Keratinocyte (primary cell): ENCODE results near the gene ALG12. TPM values are rescaled to one million over a fixed set of nuclear protein-coding genes. Genes with fewer than 3 reads are reported as not detected.

ENCODE experiments used
- DNase-seq: peaks from one replicate; pipeline ENCODE4 v3.0.0-alpha.2; 2011; ENCODE audit warnings: low read depth, missing footprints, low spot score
- FAIRE-seq: peaks from 2 replicates; lab custom pipeline; 2011; peaks lifted over from hg19 to GRCh38; lab: Jason Lieb, UNC
- H2AFZ ChIP-seq: 2 replicates; pipeline ENCODE4 v1.6.0; 2012; ENCODE audit warnings: low read length, control low read depth, inconsistent platforms; ENCODE audit not compliant: control insufficient read depth
- H3K27ac ChIP-seq: 2 replicates; pipeline ENCODE4 v1.5.1; 2011; ENCODE audit warnings: low read length; ENCODE audit not compliant: control insufficient read depth, insufficient read depth
- H3K27me3 ChIP-seq: 3 replicates; pipeline ENCODE4 v1.6.0; 2011; ENCODE audit warnings: low read length; ENCODE audit not compliant: control insufficient read depth, insufficient read depth; ENCODE audit errors: extremely low read depth
- H3K36me3 ChIP-seq, 2 experiments: 2 replicates in 1 of 2; 3 replicates in 1 of 2; pipeline ENCODE4 v1.5.1; 2011; ENCODE audit warnings: low read length in 2 of 2, mild to moderate bottlenecking in 1 of 2; ENCODE audit not compliant: control insufficient read depth in 2 of 2, insufficient read depth in 2 of 2; ENCODE audit errors: extremely low read depth in 1 of 2
- H3K4me1 ChIP-seq: 3 replicates; pipeline ENCODE4 v1.5.1; 2011; ENCODE audit warnings: low read length; ENCODE audit not compliant: control insufficient read depth, insufficient read depth; ENCODE audit errors: extremely low read depth
- H3K4me2 ChIP-seq: 3 replicates; pipeline ENCODE4 v1.6.0; 2011; ENCODE audit warnings: low read depth, low read length; ENCODE audit not compliant: control insufficient read depth, insufficient read depth; ENCODE audit errors: extremely low read depth
- H3K4me3 ChIP-seq, 3 experiments: fragments of 200-600 bp in 1 of 3; sonication (generic) in 1 of 3; 2 replicates in 2 of 3; 3 replicates in 1 of 3; pipeline ENCODE4 v1.5.1; 2011 to 2016; ENCODE audit warnings: low read length in 3 of 3, mild to moderate bottlenecking in 3 of 3, control low read depth in 2 of 3, inconsistent platforms in 1 of 3, low read depth in 1 of 3, mixed read lengths in 1 of 3, mixed run types in 1 of 3, moderate library complexity in 1 of 3; ENCODE audit not compliant: control insufficient read depth in 2 of 3, insufficient read depth in 2 of 3; ENCODE audit errors: extremely low read depth in 1 of 3
- H3K79me2 ChIP-seq: 2 replicates; pipeline ENCODE4 v1.6.0; 2012; ENCODE audit warnings: low read length; ENCODE audit not compliant: control insufficient read depth, insufficient read depth
- H3K9ac ChIP-seq: 3 replicates; pipeline ENCODE4 v1.6.0; 2011; ENCODE audit warnings: low read length; ENCODE audit not compliant: control insufficient read depth, insufficient read depth; ENCODE audit errors: extremely low read depth
- H3K9me1 ChIP-seq: 3 replicates; pipeline ENCODE4 v1.6.0; 2011; ENCODE audit warnings: low read length; ENCODE audit not compliant: control insufficient read depth, insufficient read depth; ENCODE audit errors: extremely low read depth
- H3K9me3 ChIP-seq: 2 replicates; pipeline ENCODE4 v1.5.1; 2012; ENCODE audit warnings: low read depth, low read length; ENCODE audit not compliant: control insufficient read depth
- H4K20me1 ChIP-seq: 3 replicates; pipeline ENCODE4 v1.6.0; 2011; ENCODE audit warnings: low read length; ENCODE audit not compliant: control insufficient read depth, insufficient read depth; ENCODE audit errors: extremely low read depth
- EZH2 ChIP-seq: IDR thresholded peaks from one replicate; pipeline ENCODE4 v1.6.1; 2012; ENCODE audit warnings: inconsistent platforms, mild to moderate bottlenecking, low read length, moderate library complexity
- dilution Hi-C: fragments of 300-500 bp; cut with MboI; formaldehyde crosslinking; loops from one replicate; pipeline ENCODE4 v1.7.0; 2020; ENCODE audit warnings: low sequenced_read_pairs; ENCODE audit not compliant: extremely low pct_ligation_motif_present
- polyA plus RNA-seq, 5 experiments: library from polyadenylated mRNA; depleted of rRNA in 3 of 5; stranded (reverse) in 3 of 5; stranded (forward) in 1 of 5; unstranded in 1 of 5; fragments of >200 nt; gene quantifications; 1 replicate in 1 of 5; 2 replicates in 3 of 5; 3 replicates in 1 of 5; pipeline versions ENCODE4 v1.2.1 to v1.2.3, GENCODE V29; 2011 to 2012; ENCODE audit warnings: missing spikeins in 2 of 5, low read depth in 1 of 5, low replicate concordance in 1 of 5
- TF ChIP-seq, protein P1 (sequence below), 3 experiments: IDR thresholded peaks in 1 of 3; conservative IDR thresholded peaks in 1 of 3; optimal IDR thresholded peaks in 1 of 3; 2 replicates in 2 of 3; 3 replicates in 1 of 3; pipeline versions ENCODE3 to v1.5.1; 2011; ENCODE audit warnings: low read length in 3 of 3, mild to moderate bottlenecking in 3 of 3, moderate library complexity in 2 of 3, control low read depth in 1 of 3, inconsistent platforms in 1 of 3; ENCODE audit not compliant: insufficient read depth in 2 of 3; ENCODE audit errors: extremely low read depth in 1 of 3

The ALG12 gene
- polyA plus RNA-seq, 1 donor (not counting 4 experiments of a cell fraction or from before 2014, with no cell fraction given): 6.3 TPM

- Histone ChIP-seq H3K27me3 (no peaks in the 10 kb centered on the region), H3K36me3 (peaks cover 5 to 13% of the 10 kb centered on the region in 2 experiments), H2AFZ (no peak overlapping the region), H3K79me2 (peaks cover 6% of the 10 kb centered on the region), H3K9me3 (no peaks in the 10 kb centered on the region), H3K4me3 (no peak overlapping the region), H3K4me1 (peaks cover 2% of the 10 kb centered on the region), H3K9ac (no peak overlapping the region), H3K4me2 (no peak overlapping the region), H4K20me1 (no peaks in the 10 kb centered on the region), H3K9me1 (no peaks in the 10 kb centered on the region), H3K27ac (no peak overlapping the region)
- TF ChIP-seq, protein P1, sequence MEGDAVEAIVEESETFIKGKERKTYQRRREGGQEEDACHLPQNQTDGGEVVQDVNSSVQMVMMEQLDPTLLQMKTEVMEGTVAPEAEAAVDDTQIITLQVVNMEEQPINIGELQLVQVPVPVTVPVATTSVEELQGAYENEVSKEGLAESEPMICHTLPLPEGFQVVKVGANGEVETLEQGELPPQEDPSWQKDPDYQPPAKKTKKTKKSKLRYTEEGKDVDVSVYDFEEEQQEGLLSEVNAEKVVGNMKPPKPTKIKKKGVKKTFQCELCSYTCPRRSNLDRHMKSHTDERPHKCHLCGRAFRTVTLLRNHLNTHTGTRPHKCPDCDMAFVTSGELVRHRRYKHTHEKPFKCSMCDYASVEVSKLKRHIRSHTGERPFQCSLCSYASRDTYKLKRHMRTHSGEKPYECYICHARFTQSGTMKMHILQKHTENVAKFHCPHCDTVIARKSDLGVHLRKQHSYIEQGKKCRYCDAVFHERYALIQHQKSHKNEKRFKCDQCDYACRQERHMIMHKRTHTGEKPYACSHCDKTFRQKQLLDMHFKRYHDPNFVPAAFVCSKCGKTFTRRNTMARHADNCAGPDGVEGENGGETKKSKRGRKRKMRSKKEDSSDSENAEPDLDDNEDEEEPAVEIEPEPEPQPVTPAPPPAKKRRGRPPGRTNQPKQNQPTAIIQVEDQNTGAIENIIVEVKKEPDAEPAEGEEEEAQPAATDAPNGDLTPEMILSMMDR (optimal IDR thresholded peaks at IDR 0.05 in 1 of 3, IDR thresholded peaks at IDR 0.05 in 1 of 3, conservative IDR thresholded peaks at IDR 0.05 in 1 of 3; ENCODE audit: extremely low read depth in 1 of 3, insufficient read depth in 2 of 3, low read length in 3 of 3): no peak
- TF ChIP-seq EZH2: no peak
- FAIRE-seq (no peak), DNase-seq (no peak)
- dilution Hi-C loops: no loop called here
Observed at GRCh38 chr22:49911881-49912625, 6.2 kb downstream of the ALG12 start.

GRCh38 chr22:49910229-49911155, 7.7 kb downstream of the ALG12 start:
- H3K9ac ChIP-seq: no peak overlapping the region
- no peaks in the 10 kb centered on the region for H3K9me3 ChIP-seq
- dilution Hi-C loops: no loop called here
- H2AFZ ChIP-seq: no peak overlapping the region
- H3K9me1 ChIP-seq: no peaks in the 10 kb centered on the region
- H3K27me3 ChIP-seq: no peaks in the 10 kb centered on the region
- DNase-seq: no peak
- no peak overlapping the region for H3K4me3 ChIP-seq
- no peak overlapping the region for H3K4me2 ChIP-seq
- H3K27ac ChIP-seq: no peak overlapping the region
- peaks cover 3% of the 10 kb centered on the region for H3K79me2 ChIP-seq
- H3K36me3 ChIP-seq: peaks cover 5 to 13% of the 10 kb centered on the region in 2 experiments
- FAIRE-seq: no peak
- no peaks in the 10 kb centered on the region for H3K4me1 ChIP-seq
- no peaks in the 10 kb centered on the region for H4K20me1 ChIP-seq
- TF ChIP-seq, protein P1 (optimal IDR thresholded peaks at IDR 0.05 in 1 of 3, IDR thresholded peaks at IDR 0.05 in 1 of 3, conservative IDR thresholded peaks at IDR 0.05 in 1 of 3; ENCODE audit: extremely low read depth in 1 of 3, insufficient read depth in 2 of 3, low read length in 3 of 3): no peak
- no peak for TF ChIP-seq EZH2
